WTC11 (cell line): ENCODE data around the gene ADAM12.

Experiments used
- CREB1 ChIP-seq: sonication (generic); formaldehyde crosslinking; IDR thresholded peaks from 2 replicates; pipeline ENCODE4 v1.8.0; 2023; ENCODE audit warnings: mild to moderate bottlenecking, missing genetic modification reagents
- JUN ChIP-seq: sonication (generic); formaldehyde crosslinking; IDR thresholded peaks from 2 replicates; pipeline ENCODE4 v1.8.0; 2023; ENCODE audit warnings: mild to moderate bottlenecking, missing genetic modification reagents
- KAT7 ChIP-seq: sonication (generic); formaldehyde crosslinking; IDR thresholded peaks from 2 replicates; pipeline ENCODE4 v1.8.1; 2023; ENCODE audit warnings: missing genetic modification reagents, mild to moderate bottlenecking, borderline replicate concordance
- NR2C2 ChIP-seq: sonication (generic); formaldehyde crosslinking; IDR thresholded peaks from 2 replicates; pipeline ENCODE4 v1.8.0; 2022; ENCODE audit warnings: mild to moderate bottlenecking, missing genetic modification reagents
- SP1 ChIP-seq: sonication (generic); formaldehyde crosslinking; conservative IDR thresholded peaks from 2 replicates; pipeline ENCODE4 v1.8.1; 2022; ENCODE audit warnings: missing genetic modification reagents
- TP53 ChIP-seq: sonication (generic); formaldehyde crosslinking; IDR thresholded peaks from 2 replicates; pipeline ENCODE4 v1.8.1; 2023; ENCODE audit warnings: mild to moderate bottlenecking, missing genetic modification reagents
- ZNF138 ChIP-seq: sonication (generic); formaldehyde crosslinking; conservative IDR thresholded peaks from 2 replicates; pipeline ENCODE4 v1.8.1; 2022; ENCODE audit warnings: mild to moderate bottlenecking, moderate library complexity, missing genetic modification reagents
- TF ChIP-seq, protein P1 (sequence below): fragments of 200-600 bp; IDR thresholded peaks from 2 replicates; pipeline ENCODE4 v1.8.0; 2022; ENCODE audit warnings: antibody characterized with exemption
- TF ChIP-seq, protein P2 (sequence below): fragments of 250-450 bp; sonication (Bioruptor Pico); IDR thresholded peaks from 2 replicates; pipeline ENCODE4 v1.8.0; 2021; ENCODE audit warnings: mild to moderate bottlenecking
- TF ChIP-seq, protein P3 (sequence below): fragments of 250-450 bp; sonication (Bioruptor Pico); IDR thresholded peaks from 2 replicates; pipeline ENCODE4 v1.9.0; 2021; ENCODE audit warnings: mild to moderate bottlenecking, borderline replicate concordance
- TF ChIP-seq, protein P4 (sequence below): sonication (generic); formaldehyde crosslinking; IDR thresholded peaks from 2 replicates; pipeline ENCODE4 v1.8.1; 2022; ENCODE audit warnings: low read depth, mild to moderate bottlenecking, moderate library complexity, missing genetic modification reagents, borderline replicate concordance
- TF ChIP-seq, protein P5 (sequence below): sonication (generic); formaldehyde crosslinking; IDR thresholded peaks from 2 replicates; pipeline ENCODE4 v1.8.1; 2022; ENCODE audit warnings: low read depth, missing genetic modification reagents, borderline replicate concordance

DNA sequence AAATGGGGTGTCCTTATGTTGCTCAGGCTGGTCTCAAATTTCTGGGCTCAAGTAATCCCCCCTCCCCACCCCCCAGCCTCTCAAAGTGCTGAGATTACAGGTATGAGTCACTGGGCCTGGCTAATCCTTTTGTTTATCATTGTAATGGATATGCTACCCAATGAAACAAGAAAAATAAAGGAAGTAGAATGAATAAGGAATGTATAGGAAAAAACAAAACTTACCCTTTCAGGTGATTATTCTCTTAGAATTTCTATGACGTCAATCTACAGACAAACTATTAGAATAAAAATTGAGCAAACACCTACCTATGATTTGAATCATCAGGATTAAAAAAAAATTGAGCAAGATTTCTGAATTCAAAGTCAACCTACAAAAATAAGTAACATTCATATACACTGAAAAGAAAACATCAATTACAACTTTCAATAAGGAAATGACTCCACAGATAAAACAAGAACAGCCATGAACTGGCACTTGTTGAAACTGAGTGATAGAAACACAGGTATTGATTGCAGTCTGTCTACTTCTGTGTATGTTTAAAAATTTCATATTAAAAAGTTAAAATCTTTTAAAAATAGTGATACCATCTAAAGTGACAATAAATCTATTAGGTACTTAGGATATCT is 12.2 kb downstream of the ADAM12 start:
- TF ChIP-seq, protein P1, sequence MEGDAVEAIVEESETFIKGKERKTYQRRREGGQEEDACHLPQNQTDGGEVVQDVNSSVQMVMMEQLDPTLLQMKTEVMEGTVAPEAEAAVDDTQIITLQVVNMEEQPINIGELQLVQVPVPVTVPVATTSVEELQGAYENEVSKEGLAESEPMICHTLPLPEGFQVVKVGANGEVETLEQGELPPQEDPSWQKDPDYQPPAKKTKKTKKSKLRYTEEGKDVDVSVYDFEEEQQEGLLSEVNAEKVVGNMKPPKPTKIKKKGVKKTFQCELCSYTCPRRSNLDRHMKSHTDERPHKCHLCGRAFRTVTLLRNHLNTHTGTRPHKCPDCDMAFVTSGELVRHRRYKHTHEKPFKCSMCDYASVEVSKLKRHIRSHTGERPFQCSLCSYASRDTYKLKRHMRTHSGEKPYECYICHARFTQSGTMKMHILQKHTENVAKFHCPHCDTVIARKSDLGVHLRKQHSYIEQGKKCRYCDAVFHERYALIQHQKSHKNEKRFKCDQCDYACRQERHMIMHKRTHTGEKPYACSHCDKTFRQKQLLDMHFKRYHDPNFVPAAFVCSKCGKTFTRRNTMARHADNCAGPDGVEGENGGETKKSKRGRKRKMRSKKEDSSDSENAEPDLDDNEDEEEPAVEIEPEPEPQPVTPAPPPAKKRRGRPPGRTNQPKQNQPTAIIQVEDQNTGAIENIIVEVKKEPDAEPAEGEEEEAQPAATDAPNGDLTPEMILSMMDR = no peak
- no peak for TF ChIP-seq SP1 (CRISPR knock-in tag)
- TF ChIP-seq KAT7 (CRISPR knock-in tag) = no peak
- TF ChIP-seq, protein P2, sequence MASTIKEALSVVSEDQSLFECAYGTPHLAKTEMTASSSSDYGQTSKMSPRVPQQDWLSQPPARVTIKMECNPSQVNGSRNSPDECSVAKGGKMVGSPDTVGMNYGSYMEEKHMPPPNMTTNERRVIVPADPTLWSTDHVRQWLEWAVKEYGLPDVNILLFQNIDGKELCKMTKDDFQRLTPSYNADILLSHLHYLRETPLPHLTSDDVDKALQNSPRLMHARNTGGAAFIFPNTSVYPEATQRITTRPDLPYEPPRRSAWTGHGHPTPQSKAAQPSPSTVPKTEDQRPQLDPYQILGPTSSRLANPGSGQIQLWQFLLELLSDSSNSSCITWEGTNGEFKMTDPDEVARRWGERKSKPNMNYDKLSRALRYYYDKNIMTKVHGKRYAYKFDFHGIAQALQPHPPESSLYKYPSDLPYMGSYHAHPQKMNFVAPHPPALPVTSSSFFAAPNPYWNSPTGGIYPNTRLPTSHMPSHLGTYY (CRISPR knock-in tag) = no peak
- TF ChIP-seq CREB1 = no peak
- TF ChIP-seq NR2C2 (CRISPR knock-in tag) = no peak
- TF ChIP-seq TP53 = no peak
- TF ChIP-seq, protein P3, sequence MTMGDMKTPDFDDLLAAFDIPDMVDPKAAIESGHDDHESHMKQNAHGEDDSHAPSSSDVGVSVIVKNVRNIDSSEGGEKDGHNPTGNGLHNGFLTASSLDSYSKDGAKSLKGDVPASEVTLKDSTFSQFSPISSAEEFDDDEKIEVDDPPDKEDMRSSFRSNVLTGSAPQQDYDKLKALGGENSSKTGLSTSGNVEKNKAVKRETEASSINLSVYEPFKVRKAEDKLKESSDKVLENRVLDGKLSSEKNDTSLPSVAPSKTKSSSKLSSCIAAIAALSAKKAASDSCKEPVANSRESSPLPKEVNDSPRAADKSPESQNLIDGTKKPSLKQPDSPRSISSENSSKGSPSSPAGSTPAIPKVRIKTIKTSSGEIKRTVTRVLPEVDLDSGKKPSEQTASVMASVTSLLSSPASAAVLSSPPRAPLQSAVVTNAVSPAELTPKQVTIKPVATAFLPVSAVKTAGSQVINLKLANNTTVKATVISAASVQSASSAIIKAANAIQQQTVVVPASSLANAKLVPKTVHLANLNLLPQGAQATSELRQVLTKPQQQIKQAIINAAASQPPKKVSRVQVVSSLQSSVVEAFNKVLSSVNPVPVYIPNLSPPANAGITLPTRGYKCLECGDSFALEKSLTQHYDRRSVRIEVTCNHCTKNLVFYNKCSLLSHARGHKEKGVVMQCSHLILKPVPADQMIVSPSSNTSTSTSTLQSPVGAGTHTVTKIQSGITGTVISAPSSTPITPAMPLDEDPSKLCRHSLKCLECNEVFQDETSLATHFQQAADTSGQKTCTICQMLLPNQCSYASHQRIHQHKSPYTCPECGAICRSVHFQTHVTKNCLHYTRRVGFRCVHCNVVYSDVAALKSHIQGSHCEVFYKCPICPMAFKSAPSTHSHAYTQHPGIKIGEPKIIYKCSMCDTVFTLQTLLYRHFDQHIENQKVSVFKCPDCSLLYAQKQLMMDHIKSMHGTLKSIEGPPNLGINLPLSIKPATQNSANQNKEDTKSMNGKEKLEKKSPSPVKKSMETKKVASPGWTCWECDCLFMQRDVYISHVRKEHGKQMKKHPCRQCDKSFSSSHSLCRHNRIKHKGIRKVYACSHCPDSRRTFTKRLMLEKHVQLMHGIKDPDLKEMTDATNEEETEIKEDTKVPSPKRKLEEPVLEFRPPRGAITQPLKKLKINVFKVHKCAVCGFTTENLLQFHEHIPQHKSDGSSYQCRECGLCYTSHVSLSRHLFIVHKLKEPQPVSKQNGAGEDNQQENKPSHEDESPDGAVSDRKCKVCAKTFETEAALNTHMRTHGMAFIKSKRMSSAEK (CRISPR knock-in tag) = no peak
- TF ChIP-seq, protein P4, sequence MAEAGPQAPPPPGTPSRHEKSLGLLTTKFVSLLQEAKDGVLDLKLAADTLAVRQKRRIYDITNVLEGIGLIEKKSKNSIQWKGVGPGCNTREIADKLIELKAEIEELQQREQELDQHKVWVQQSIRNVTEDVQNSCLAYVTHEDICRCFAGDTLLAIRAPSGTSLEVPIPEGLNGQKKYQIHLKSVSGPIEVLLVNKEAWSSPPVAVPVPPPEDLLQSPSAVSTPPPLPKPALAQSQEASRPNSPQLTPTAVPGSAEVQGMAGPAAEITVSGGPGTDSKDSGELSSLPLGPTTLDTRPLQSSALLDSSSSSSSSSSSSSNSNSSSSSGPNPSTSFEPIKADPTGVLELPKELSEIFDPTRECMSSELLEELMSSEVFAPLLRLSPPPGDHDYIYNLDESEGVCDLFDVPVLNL (CRISPR knock-in tag) = no peak
- TF ChIP-seq, protein P5, sequence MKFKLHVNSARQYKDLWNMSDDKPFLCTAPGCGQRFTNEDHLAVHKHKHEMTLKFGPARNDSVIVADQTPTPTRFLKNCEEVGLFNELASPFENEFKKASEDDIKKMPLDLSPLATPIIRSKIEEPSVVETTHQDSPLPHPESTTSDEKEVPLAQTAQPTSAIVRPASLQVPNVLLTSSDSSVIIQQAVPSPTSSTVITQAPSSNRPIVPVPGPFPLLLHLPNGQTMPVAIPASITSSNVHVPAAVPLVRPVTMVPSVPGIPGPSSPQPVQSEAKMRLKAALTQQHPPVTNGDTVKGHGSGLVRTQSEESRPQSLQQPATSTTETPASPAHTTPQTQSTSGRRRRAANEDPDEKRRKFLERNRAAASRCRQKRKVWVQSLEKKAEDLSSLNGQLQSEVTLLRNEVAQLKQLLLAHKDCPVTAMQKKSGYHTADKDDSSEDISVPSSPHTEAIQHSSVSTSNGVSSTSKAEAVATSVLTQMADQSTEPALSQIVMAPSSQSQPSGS (CRISPR knock-in tag) = no peak
- no peak for TF ChIP-seq ZNF138
- no peak for TF ChIP-seq JUN (CRISPR knock-in tag)
